GM12891 (cell line): ENCODE measurements around the gene NT5C1A.

ENCODE experiments used
- DNase-seq: peaks from one replicate; pipeline ENCODE4 v3.0.0; 2011; ENCODE audit warnings: low spot score; ENCODE audit not compliant: insufficient read length
- FAIRE-seq: peaks from 2 replicates; lab custom pipeline; 2011; peaks lifted over from hg19 to GRCh38; lab: Jason Lieb, UNC
- PAX5 ChIP-seq: IDR thresholded peaks from 2 replicates; pipeline ENCODE4 v1.6.1; 2011; ENCODE audit warnings: low read length, moderate library complexity, mild to moderate bottlenecking; ENCODE audit not compliant: insufficient read depth, severe bottlenecking
- POLR2A ChIP-seq: IDR thresholded peaks from 2 replicates; pipeline ENCODE4 v1.6.1; 2011; ENCODE audit warnings: low read depth, low read length, control low read depth
- POLR2AphosphoS5 ChIP-seq: IDR thresholded peaks from 2 replicates; pipeline ENCODE4 v1.6.1; 2011; ENCODE audit warnings: low read depth, low read length, control low read depth
- POU2F2 ChIP-seq: IDR thresholded peaks from 2 replicates; pipeline ENCODE4 v1.6.1; 2011; ENCODE audit warnings: low read depth, mild to moderate bottlenecking, control low read depth, low read length, moderate library complexity
- SPI1 ChIP-seq: IDR thresholded peaks from 2 replicates; pipeline ENCODE4 v1.6.1; 2011; ENCODE audit warnings: low read depth, low read length, control low read depth
- TAF1 ChIP-seq: IDR thresholded peaks from 2 replicates; pipeline ENCODE4 v1.6.1; 2011; ENCODE audit warnings: low read depth, low read length, control low read depth

Gene NT5C1A

DNA sequence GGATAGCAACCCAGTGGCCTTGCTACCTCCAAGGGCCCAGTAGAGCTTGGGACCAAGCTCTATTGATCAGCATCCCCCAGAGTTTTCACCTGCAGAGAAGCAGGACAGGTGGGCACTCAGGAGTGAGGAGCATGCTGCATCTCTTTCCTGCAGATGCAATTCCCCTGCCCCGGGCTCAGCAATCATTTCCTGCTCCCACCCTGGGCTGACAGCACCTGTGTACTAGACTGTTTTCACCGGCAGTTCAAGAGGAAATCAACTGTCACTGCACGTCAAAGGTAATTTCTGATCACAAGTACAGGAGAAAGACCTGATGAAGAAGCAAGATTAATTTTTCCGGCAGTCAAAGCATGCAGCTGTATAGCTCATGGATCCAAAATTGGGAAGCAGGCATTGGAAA lies 8.8 kb upstream of the NT5C1A start:
- TF ChIP-seq POU2F2 (no peak), SPI1 (no peak), POLR2AphosphoS5 (no peak), TAF1 (no peak), POLR2A (no peak), PAX5 (no peak)
- DNase-seq (no peak), FAIRE-seq (no peak)

DNA sequence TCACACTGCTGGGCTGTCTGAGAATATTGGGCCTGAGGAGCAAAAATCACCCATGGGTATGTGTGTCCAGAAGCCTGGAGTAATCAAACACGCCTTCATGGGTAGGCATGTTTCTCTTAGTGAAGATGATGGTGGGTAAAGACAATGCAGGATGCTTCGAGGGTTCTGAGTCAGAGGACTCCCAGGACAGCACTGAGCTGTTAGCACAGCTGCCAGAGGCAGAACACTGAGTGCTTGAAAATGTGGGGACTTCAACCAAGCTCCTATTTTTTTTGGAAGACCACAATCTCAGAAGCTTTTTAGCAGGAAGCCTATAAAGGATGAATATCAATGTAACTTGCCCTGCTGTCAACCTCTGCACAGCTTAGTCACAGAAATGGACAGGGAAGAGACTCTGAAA lies 7.9 kb upstream of the NT5C1A start:
- no peak for TF ChIP-seq SPI1
- no peak for TF ChIP-seq POLR2A
- no peak for TF ChIP-seq PAX5
- TF ChIP-seq POU2F2: no peak
- no peak for TF ChIP-seq TAF1
- no peak for TF ChIP-seq POLR2AphosphoS5
- DNase-seq (no peak), FAIRE-seq (no peak)

DNA sequence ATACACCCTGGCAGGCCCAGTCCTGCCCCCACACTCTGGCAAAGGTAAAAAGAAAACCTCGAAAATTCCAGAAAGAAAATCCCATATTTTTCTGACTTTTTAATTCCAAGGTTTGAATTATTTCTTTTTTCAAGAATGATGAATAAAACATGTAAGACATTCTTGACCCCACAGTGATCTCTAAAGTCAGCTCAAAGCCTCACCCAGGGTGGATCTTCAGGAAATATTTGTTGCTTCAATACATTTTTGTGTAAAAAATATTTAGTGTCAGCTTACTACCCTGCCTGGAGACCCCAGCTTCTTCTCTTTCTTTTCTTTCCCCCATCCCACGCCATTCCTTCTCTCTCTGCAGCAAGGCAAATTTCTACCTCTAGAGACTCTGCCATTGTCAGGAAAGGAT lies 7.0 kb upstream of the NT5C1A start:
- no peak for TF ChIP-seq POU2F2
- TF ChIP-seq SPI1: no peak
- no peak for TF ChIP-seq POLR2AphosphoS5
- TF ChIP-seq POLR2A: no peak
- no peak for TF ChIP-seq TAF1
- no peak for TF ChIP-seq PAX5
- DNase-seq (no peak), FAIRE-seq (no peak)

DNA sequence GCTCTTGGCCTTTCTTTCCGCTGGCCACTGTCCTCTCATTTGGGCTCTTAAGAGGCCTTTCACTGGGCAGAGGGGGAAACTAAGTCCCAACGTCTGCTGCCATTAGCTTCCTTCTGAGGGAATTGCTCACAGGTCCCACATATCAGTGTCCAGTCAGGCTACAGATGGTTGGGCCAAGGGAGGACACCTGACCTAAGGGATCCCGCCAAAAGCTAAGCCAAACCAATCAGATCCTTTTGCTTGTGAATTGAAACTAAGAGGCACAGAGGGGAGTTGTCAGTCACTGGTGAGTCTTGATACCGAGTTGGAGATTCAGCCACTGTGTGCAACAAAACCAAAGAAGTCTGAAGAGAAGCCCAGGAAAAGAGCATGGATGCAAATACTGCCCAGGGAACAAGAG lies 5.7 kb upstream of the NT5C1A start:
- DNase-seq (no peak), FAIRE-seq (no peak)
- TF ChIP-seq SPI1 (no peak), POLR2A (no peak), PAX5 (no peak), POLR2AphosphoS5 (no peak), TAF1 (no peak), POU2F2 (no peak)

DNA sequence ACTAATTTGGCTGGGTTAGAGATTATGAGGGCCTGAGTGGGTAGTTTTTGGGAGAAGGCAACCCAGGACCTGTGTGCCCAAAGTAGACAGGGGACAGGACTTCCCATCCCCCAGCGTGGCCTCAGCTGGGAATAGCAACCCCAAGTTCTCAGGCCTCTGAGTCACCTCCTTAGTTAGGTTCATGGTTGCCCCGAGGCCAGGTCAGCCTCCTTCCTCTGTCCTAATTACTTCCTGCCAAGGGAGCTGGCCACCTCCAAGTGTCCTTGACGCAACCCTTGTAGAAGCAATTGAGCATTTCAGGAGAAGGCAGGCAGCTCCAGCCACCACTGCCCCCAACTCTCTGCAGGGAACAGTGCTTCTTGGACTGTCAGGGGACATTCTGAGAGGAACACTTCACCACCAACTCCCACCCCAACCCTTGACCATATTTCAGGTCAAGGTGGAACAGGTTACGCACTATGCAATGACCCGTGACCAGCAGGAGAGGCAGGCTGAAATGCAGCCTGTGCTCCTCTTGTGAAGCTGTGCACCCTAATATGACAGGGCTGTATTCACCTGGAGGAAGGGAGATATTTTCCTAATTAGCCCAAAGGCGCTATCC lies 5.1 kb upstream of the NT5C1A start:
- no peak for FAIRE-seq
- TF ChIP-seq POU2F2 (no peak), POLR2A (no peak), TAF1 (no peak), SPI1 (no peak), POLR2AphosphoS5 (no peak), PAX5 (no peak)
- DNase-seq: no peak

DNA sequence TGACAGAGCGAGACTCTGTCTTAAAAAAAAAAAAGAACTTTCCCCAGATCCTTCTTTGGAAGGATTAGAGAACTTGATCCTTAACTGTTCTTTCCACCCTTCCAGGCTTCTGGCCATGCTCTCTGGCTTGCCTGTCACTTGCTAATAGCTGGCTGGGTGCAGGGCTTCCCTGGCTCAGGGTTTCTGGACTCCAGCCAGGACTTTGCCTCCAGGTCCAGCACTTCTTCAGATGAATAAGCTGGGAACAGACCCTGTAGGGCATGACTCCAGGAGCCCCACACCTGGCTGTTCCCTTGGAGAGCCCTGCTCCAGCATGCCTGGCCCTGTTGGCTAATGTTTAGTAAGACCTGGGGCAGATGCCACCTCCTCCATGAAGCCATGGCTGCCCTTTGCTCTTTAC lies 3.3 kb upstream of the NT5C1A start:
- FAIRE-seq (no peak), DNase-seq (no peak)
- TF ChIP-seq POU2F2: no peak
- no peak for TF ChIP-seq SPI1
- TF ChIP-seq PAX5: no peak
- no peak for TF ChIP-seq POLR2AphosphoS5
- TF ChIP-seq POLR2A: no peak
- TF ChIP-seq TAF1: no peak

DNA sequence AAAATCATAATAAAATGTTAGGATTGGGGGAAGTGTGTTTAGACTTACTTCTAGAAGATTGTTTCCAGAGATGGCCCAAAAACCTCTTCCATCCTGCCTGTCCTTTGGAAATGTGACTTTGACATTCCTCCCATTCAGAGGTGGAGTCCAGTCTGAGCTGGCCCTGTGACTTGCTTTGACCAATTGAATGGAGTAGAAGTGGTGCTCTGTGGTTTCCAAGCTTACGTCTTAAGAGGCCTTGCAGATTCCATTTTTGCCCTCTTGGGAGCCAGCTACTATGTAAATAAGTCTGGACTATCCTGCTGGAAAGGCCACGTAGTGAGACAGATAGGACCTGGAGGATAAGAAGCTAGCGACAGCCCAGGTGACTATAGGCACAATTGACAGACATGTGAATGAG lies 1.3 kb upstream of the NT5C1A start:
- TF ChIP-seq PAX5: no peak
- no peak for TF ChIP-seq POLR2A
- TF ChIP-seq TAF1: no peak
- no peak for TF ChIP-seq SPI1
- no peak for TF ChIP-seq POU2F2
- no peak for TF ChIP-seq POLR2AphosphoS5
- FAIRE-seq: no peak
- no peak for DNase-seq

DNA sequence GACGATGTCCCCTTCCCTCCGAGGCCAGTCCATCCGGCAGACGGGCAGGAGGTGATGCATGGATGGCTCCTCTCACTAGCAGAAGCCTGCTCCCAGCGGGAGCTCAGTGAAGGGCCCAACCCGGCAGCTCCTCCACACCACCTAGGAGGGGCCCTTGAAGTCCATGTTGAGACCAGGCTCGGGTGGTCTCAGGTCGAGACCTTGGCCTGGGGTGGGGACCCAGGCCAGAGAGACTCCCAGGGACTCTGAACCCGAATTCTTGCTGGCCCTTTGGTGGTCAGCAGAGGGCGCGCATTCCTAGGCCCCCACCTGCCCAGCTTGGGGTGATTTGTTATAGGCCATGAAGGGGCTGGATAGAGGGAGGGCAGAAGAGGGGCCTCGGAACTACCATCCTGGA lies 642 bp upstream of the NT5C1A start:
- peak; percentile 31 for FAIRE-seq

DNA sequence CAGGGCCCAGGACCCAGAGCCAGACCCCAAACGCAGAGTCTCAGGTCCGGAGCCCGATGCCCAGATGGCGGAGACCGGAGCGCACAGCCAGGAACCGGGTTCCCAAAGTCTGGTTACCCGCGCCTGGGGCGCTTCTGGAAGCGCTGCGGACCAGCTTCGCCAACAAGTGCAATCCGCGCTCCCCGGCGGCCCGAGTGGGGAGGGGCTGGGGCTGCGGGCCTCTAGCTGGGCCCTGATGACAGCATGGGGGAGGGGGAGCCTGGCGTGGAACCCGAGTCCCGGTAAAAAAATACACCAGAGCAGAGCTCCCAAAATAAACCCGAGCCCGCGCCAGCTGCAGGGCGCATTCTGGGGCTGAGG lies 494 bp downstream of the NT5C1A start:
- TF ChIP-seq SPI1: no peak
- TF ChIP-seq POLR2A: no peak
- no peak for TF ChIP-seq POLR2AphosphoS5
- no peak for TF ChIP-seq PAX5
- no peak for TF ChIP-seq TAF1
- TF ChIP-seq POU2F2: no peak
- DNase-seq: no peak
- no peak for FAIRE-seq

More for the DNA sequence above, 642 bp upstream of the NT5C1A start:
- TF ChIP-seq POU2F2: no peak
- TF ChIP-seq POLR2AphosphoS5: no peak
- TF ChIP-seq PAX5: no peak
- no peak for TF ChIP-seq SPI1
- no peak for DNase-seq

DNA sequence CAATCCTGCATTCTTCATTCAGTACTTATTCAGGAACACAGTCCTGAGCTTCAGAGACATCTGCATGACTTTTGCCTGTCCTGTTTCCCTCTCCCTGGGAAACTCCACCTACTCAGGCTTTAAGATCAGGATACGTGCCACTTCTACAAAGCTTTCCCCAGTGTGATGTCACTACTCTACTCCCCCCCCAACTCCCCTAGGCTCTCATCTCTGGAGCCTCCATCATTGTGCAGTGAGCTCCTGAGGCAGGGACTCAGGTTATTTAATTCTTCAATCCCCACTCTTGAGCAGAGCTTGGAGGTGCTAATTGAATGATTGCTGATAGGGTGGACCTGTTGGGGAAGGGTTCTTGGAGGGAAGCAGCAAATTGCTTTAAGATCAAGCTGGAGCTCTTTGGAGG lies 1.2 kb downstream of the NT5C1A start:
- TF ChIP-seq TAF1 (no peak), PAX5 (no peak), POLR2AphosphoS5 (no peak), POU2F2 (no peak), POLR2A (no peak), SPI1 (no peak)
- no peak for DNase-seq
- FAIRE-seq: no peak
